Measurements from ENCODE around the gene SLC26A11. TPM values are rescaled to one million over a fixed set of nuclear protein-coding genes. Genes with fewer than 3 reads are reported as not detected.
"Not testable (repeated sequence)": the region's sequence is repeated elsewhere in the genome, so short reads cannot be mapped to it uniquely, and the experiment has no call there.

SLC26A11 gene
- polyA plus RNA-seq, 3 donors: 23.6 to 32.1 (median 30.8) TPM

GRCh38 chr17:80279895-80280294 is 59.7 kb downstream of the SLC26A11 start:
- DNase-seq: no peak

- DNase-seq: no peak
Observed at GRCh38 chr17:80281516-80281915, 61.3 kb downstream of the SLC26A11 start.

- no peak for DNase-seq
Observed at GRCh38 chr17:80283116-80283852, 63.1 kb downstream of the SLC26A11 start.

GRCh38 chr17:80284631-80285030 is 64.4 kb downstream of the SLC26A11 start:
- DNase-seq: no peak

- no peak for DNase-seq
Observed at GRCh38 chr17:80285237-80285920, 65.2 kb downstream of the SLC26A11 start.

- no peak for DNase-seq
Observed at GRCh38 chr17:80286638-80286960, 66.4 kb downstream of the SLC26A11 start.

- no peak for DNase-seq
Observed at GRCh38 chr17:80287038-80287437, 66.8 kb downstream of the SLC26A11 start.

- no peak for DNase-seq
Observed at GRCh38 chr17:80287806-80288567, 67.8 kb downstream of the SLC26A11 start.

- DNase-seq: no peak
Observed at GRCh38 chr17:80289616-80290015, 69.4 kb downstream of the SLC26A11 start.

- no peak for DNase-seq
Observed at GRCh38 chr17:80290156-80290555, 69.9 kb downstream of the SLC26A11 start.

GRCh38 chr17:80291260-80291659 is 71.0 kb downstream of the SLC26A11 start:
- no peak for DNase-seq

- DNase-seq: no peak
Observed at GRCh38 chr17:80291691-80292487, 71.7 kb downstream of the SLC26A11 start.

- DNase-seq: peak; percentile 73
Observed at GRCh38 chr17:80292521-80292971, 72.3 kb downstream of the SLC26A11 start.

- DNase-seq: no peak
Observed at GRCh38 chr17:80294210-80294609, 74.0 kb downstream of the SLC26A11 start.

- DNase-seq: no peak
Observed at GRCh38 chr17:80294653-80295052, 74.4 kb downstream of the SLC26A11 start.

- no peak for DNase-seq
Observed at GRCh38 chr17:80295146-80295545, 74.9 kb downstream of the SLC26A11 start.

- DNase-seq: no peak
Observed at GRCh38 chr17:80295559-80295958, 75.3 kb downstream of the SLC26A11 start.

GRCh38 chr17:80296221-80296620 is 76.0 kb downstream of the SLC26A11 start:
- no peak for DNase-seq

- no peak for DNase-seq
Observed at GRCh38 chr17:80297996-80298560, 77.9 kb downstream of the SLC26A11 start.

GRCh38 chr17:80299350-80300100 is 79.3 kb downstream of the SLC26A11 start:
- not testable (repeated sequence) for DNase-seq

GRCh38 chr17:80300756-80301155 is 80.5 kb downstream of the SLC26A11 start:
- DNase-seq: not testable (repeated sequence)

Data from renal pelvis (tissue), 4 donors.